HG02884 (cell line): Measurements from ENCODE around the gene PSMD13.
"Not testable (repeated sequence)": the region's sequence is repeated elsewhere in the genome, so short reads cannot be mapped to it uniquely, and the experiment has no call there.

ENCODE experiments used
- ATAC-seq: cut with Tn5 transposase; IDR thresholded peaks from one replicate; pipeline ENCODE4 v1.9.1; 2021; ENCODE audit warnings: mild to moderate bottlenecking, moderate library complexity; ENCODE audit not compliant: unreplicated experiment

PSMD13 gene

GRCh38 chr11:216081-216974, 20.4 kb upstream of the PSMD13 start:
- no peak for ATAC-seq

- ATAC-seq = no peak
These were observed 19.1 kb upstream of the PSMD13 start for GRCh38 chr11:217704-218103.

GRCh38 chr11:218815-219593, 17.8 kb upstream of the PSMD13 start:
- no peak for ATAC-seq

- not testable (repeated sequence) for ATAC-seq
These were observed 16.0 kb upstream of the PSMD13 start for GRCh38 chr11:220641-221215.

GRCh38 chr11:221539-221938, 15.2 kb upstream of the PSMD13 start:
- ATAC-seq = no peak

GRCh38 chr11:221998-222789, 14.6 kb upstream of the PSMD13 start:
- ATAC-seq = no peak

- no peak for ATAC-seq
These were observed 13.6 kb upstream of the PSMD13 start for GRCh38 chr11:223026-223789.

- ATAC-seq = no peak
These were observed 12.9 kb upstream of the PSMD13 start for GRCh38 chr11:223884-224283.

- no peak for ATAC-seq
These were observed 12.4 kb upstream of the PSMD13 start for GRCh38 chr11:224424-224823.

GRCh38 chr11:225734-226453, 10.9 kb upstream of the PSMD13 start:
- no peak for ATAC-seq

GRCh38 chr11:227824-228379, 8.9 kb upstream of the PSMD13 start:
- no peak for ATAC-seq

- no peak for ATAC-seq
These were observed 6.3 kb upstream of the PSMD13 start for GRCh38 chr11:230431-230830.

- ATAC-seq = no peak
These were observed 3.8 kb upstream of the PSMD13 start for GRCh38 chr11:232783-233565.

- no peak for ATAC-seq
These were observed 1.6 kb upstream of the PSMD13 start for GRCh38 chr11:235180-235579.

GRCh38 chr11:235609-235996, 1.2 kb upstream of the PSMD13 start:
- ATAC-seq = peak; percentile 10

- peak; percentile 69 for ATAC-seq
These were observed 591 bp upstream of the PSMD13 start, which contains the start of gene SIRT3 for GRCh38 chr11:235997-236773. Gene SIRT3 (minus strand): TSS chr11:236342. CDS start chr11:236328, 14 bp downstream.

- not testable (repeated sequence) for ATAC-seq
These were observed 1.6 kb downstream of the PSMD13 start for GRCh38 chr11:238346-238745.
